Kidney epithelial cell (primary cell): ENCODE measurements around the gene TMEM259. TPM values are rescaled to one million over a fixed set of nuclear protein-coding genes. Genes with fewer than 3 reads are reported as not detected.

Experiments used
- DNase-seq: peaks from one replicate; pipeline ENCODE4 v3.0.0-alpha.2; 2010; ENCODE audit warnings: low read depth
- H3K27me3 ChIP-seq: 2 replicates; pipeline ENCODE4 v1.6.0; 2011; ENCODE audit warnings: low read length; ENCODE audit not compliant: control insufficient read depth, insufficient read depth
- H3K36me3 ChIP-seq: 2 replicates; pipeline ENCODE4 v1.5.1; 2011; ENCODE audit warnings: low read length; ENCODE audit not compliant: control insufficient read depth, insufficient read depth
- H3K4me3 ChIP-seq: 2 replicates; pipeline ENCODE4 v1.5.1; 2011; ENCODE audit warnings: low read depth, mild to moderate bottlenecking, control low read depth, low read length
- total RNA-seq: library from RNA; depleted of rRNA; stranded (reverse); fragments of >200 nt; gene quantifications from 2 replicates; pipeline ENCODE4 v1.2.3, GENCODE V29; 2015
- TF ChIP-seq, protein P1 (sequence below): IDR thresholded peaks from 2 replicates; pipeline ENCODE4 v1.5.1; 2011; ENCODE audit warnings: mild to moderate bottlenecking, moderate library complexity, low read length, control low read depth, inconsistent platforms; ENCODE audit not compliant: insufficient read depth, poor library complexity, severe bottlenecking

TMEM259 gene
- total RNA-seq, 1 donor from 2014 or later, result 204 TPM

DNA sequence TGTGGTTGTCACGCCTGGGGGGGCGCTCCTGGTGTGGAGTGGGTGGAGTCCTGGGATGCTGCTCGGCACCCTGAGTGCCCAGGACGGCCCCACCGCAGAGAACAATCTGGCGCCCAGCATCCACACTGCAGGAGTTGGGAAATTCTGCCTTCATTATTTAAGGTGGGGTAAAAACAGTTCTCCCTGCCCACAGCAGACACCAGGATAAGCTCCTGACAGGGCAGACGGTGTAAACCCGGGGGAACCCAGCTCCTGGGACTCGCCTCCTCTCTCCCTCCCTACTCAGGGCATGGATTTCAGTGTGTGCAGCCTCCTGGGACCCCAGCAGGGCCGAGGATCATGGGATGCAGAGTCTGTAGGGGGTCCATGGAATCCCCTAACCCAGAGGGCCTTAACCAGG lies 44.4 kb downstream of the TMEM259 start:
- Histone ChIP-seq H3K36me3 (no peaks in the 10 kb centered on the region), H3K4me3 (no peak overlapping the region), H3K27me3 (no peaks in the 10 kb centered on the region)
- no peak for DNase-seq
- TF ChIP-seq, protein P1, sequence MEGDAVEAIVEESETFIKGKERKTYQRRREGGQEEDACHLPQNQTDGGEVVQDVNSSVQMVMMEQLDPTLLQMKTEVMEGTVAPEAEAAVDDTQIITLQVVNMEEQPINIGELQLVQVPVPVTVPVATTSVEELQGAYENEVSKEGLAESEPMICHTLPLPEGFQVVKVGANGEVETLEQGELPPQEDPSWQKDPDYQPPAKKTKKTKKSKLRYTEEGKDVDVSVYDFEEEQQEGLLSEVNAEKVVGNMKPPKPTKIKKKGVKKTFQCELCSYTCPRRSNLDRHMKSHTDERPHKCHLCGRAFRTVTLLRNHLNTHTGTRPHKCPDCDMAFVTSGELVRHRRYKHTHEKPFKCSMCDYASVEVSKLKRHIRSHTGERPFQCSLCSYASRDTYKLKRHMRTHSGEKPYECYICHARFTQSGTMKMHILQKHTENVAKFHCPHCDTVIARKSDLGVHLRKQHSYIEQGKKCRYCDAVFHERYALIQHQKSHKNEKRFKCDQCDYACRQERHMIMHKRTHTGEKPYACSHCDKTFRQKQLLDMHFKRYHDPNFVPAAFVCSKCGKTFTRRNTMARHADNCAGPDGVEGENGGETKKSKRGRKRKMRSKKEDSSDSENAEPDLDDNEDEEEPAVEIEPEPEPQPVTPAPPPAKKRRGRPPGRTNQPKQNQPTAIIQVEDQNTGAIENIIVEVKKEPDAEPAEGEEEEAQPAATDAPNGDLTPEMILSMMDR, result no peak

DNA sequence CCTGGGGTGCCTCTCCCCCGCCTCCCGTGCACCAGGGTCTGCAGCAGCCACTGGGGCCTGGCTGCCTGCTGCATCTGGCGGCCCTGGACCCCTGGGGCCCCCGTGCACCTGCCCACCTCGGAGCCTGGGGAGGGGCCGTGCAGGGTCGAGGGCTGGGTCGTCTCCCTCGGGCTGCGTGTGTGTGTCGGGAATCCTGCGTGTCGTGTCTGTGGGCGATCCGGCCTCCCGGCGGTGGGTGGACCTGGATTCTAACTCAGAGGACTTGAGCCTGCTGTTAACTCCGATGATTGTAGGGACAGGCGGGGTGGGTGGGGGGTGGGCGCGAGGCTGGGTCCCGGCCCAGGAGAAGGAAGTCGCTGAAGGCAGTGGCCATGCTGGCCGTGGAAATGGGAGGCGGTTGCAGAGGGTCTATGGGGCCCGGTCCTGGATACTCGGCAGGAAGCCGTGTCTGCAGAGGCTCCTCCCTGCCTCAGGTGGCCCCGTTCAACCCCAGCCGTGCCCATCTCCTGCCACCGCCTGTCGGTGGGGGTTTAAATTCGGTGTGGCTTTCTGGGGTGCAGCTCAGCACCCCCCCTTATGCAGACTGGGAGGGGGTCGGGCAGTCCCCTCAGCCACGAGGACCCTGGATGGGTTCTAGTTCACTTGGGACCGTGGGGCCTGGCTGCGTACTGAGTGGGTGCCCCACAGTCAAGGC lies 46.2 kb downstream of the TMEM259 start:
- no peak for DNase-seq
- TF ChIP-seq, protein P1, result no peak
- Histone ChIP-seq H3K27me3 (no peaks in the 10 kb centered on the region), H3K4me3 (no peak overlapping the region), H3K36me3 (peaks cover 3% of the 10 kb centered on the region)

DNA sequence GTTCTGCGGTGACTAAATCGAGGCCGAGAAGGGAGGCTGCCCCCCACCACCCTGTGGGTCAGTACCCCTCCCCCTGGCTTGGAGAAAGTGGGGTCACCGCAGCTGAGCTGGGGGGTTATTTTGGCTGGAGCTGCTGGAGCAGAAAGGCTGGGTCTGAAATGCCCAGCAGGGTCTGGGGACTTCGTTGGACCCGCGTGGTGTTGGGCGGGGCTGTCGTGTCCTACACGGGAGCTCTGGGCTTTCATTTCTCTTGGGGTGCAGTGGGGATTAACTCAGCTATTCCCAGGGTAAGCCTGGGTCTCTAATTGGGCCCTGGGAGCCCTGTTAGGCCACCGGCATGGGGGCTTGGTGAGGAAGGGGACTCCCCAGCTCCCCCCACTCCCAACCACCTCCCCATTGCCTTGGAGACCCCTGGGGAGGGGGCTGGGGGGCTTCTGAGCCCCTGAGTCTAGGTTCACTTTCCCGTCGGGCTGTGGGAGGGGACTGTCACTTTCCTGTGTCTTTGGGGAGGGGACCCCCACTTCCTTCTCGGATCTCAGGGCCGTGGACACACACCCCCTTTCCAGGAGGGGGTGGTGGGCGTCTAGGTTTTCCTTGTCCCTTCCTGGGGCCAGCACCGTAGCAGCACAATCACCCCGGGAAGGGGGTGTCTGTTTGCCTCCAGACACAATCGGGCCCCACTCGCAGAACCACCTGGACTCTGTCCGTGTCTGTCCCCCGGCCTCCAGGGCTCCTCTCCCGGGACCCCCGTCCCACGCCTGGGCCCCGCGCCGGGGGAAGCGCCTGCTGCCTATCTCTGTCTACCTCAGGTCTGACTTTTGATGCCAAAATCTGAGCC lies 47.0 kb downstream of the TMEM259 start:
- H3K4me3 ChIP-seq, result no peak overlapping the region
- TF ChIP-seq, protein P1, result no peak
- peaks cover 3% of the 10 kb centered on the region for H3K36me3 ChIP-seq
- no peak for DNase-seq
- no peaks in the 10 kb centered on the region for H3K27me3 ChIP-seq

DNA sequence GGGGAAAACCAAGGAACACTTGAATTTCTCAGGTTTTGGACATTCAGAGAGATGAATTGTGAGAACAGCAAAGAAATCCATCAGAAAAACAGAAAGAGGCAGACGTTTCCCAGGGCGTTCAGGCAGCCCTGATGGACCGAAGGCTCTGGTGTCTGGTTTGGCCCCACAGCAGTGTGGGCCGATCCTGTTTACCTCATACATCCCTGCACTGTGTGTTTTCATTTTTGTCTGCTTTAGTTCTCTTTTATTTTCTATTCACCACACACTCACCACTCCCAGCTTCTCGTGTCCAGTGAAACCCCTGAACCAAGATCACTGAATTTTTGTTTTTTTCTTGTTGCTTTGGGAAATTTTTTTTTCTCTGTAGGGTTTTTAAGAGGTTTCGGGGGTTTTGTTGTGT lies 48.6 kb downstream of the TMEM259 start:
- H3K4me3 ChIP-seq, result no peak overlapping the region
- TF ChIP-seq, protein P1, result no peak
- peaks cover 3% of the 10 kb centered on the region for H3K36me3 ChIP-seq
- DNase-seq, result no peak
- no peaks in the 10 kb centered on the region for H3K27me3 ChIP-seq

DNA sequence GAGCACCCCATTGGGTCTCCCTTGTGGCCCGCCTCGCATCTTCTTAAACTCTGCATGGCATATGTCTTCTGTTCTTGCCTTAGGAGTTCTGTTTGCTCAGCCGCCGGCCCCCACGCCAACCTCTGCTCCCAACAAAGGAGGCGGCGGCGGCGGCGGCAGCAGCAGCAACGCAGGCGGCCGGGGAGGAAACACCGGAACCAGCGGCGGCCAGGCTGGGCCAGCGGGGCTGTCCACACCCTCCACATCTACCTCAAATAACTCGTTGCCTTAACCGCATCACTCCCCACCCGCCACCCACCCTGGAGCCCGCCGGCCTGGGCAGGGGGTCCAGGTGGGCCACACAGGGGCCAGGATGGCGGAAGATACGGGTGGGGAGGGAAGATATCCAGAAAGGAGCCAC lies 49.1 kb downstream of the TMEM259 start:
- Histone ChIP-seq H3K27me3 (no peaks in the 10 kb centered on the region), H3K4me3 (no peak overlapping the region), H3K36me3 (peaks cover 3% of the 10 kb centered on the region)
- TF ChIP-seq, protein P1, result no peak
- no peak for DNase-seq
